ENCODE data around the gene MAST4. TPM values are rescaled to one million over a fixed set of nuclear protein-coding genes. Genes with fewer than 3 reads are reported as not detected.
A peak's percentile ranks its signal among the peaks of the same experiment; 100 is the strongest.

The MAST4 gene
- polyA plus RNA-seq, 1 donor (not counting 4 experiments of a cell fraction or from before 2014, with no cell fraction given): 19.8 TPM

DNA sequence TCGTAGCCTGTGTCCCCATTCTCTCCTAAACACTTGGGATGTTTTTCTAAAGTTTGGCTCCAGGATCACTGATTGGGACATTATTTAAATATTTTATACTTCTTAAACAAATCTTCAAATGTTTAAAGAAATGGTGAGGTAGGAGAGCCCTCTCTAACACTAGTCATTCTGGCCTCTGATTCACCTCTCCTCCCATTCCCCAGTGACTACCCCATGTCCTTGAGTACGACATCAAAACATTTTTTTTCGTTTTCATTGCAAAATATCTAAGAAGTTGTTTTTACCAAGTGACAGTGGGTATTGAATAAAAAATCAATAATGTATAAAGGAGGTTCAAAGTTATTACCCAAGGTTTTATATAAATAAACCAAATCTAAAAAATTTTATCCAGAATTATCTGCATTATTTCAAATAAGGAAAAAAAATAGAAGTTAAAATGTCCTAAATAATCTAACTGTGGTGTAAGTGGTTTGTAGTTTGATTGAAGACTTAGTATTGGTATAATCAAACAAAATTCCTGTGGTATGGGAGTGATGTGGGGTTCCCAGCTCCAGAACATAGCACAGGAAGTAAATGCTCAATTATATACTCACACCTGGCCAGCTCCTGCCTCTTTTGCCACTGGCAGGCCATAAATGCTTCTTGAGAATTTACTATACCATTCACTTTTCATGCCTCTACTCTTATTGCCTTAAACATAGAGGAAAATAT is 51.1 kb downstream of the MAST4 start:
- H4K20me1 ChIP-seq (ENCODE audit: control insufficient read depth, extremely low read depth, insufficient read depth, low read length): no peaks in the 10 kb centered on the region
- H3K9me3 ChIP-seq (ENCODE audit: control insufficient read depth, low read depth, low read length): no peaks in the 10 kb centered on the region
- H3K9me1 ChIP-seq (ENCODE audit: control insufficient read depth, extremely low read depth, insufficient read depth, low read length): no peaks in the 10 kb centered on the region
- no peak overlapping the region for H3K9ac ChIP-seq (ENCODE audit: control insufficient read depth, extremely low read depth, insufficient read depth, low read length)
- no peaks in the 10 kb centered on the region for H3K36me3 ChIP-seq (ENCODE audit: control insufficient read depth in 2 of 2, extremely low read depth in 1 of 2, insufficient read depth in 2 of 2, low read length in 2 of 2)
- H3K4me1 ChIP-seq (ENCODE audit: control insufficient read depth, extremely low read depth, insufficient read depth, low read length): peaks cover 4% of the 10 kb centered on the region
- no peak overlapping the region for H3K27ac ChIP-seq (ENCODE audit: control insufficient read depth, insufficient read depth, low read length)
- no peak overlapping the region for H3K4me2 ChIP-seq (ENCODE audit: control insufficient read depth, extremely low read depth, insufficient read depth, low read depth, low read length)
- no peak overlapping the region for H2AFZ ChIP-seq (ENCODE audit: control insufficient read depth, low read length)
- no peak for TF ChIP-seq EZH2 (IDR thresholded peaks at IDR 0.05; ENCODE audit: low read length)
- TF ChIP-seq, protein P1, sequence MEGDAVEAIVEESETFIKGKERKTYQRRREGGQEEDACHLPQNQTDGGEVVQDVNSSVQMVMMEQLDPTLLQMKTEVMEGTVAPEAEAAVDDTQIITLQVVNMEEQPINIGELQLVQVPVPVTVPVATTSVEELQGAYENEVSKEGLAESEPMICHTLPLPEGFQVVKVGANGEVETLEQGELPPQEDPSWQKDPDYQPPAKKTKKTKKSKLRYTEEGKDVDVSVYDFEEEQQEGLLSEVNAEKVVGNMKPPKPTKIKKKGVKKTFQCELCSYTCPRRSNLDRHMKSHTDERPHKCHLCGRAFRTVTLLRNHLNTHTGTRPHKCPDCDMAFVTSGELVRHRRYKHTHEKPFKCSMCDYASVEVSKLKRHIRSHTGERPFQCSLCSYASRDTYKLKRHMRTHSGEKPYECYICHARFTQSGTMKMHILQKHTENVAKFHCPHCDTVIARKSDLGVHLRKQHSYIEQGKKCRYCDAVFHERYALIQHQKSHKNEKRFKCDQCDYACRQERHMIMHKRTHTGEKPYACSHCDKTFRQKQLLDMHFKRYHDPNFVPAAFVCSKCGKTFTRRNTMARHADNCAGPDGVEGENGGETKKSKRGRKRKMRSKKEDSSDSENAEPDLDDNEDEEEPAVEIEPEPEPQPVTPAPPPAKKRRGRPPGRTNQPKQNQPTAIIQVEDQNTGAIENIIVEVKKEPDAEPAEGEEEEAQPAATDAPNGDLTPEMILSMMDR (optimal IDR thresholded peaks at IDR 0.05 in 1 of 3, IDR thresholded peaks at IDR 0.05 in 1 of 3, conservative IDR thresholded peaks at IDR 0.05 in 1 of 3; ENCODE audit: extremely low read depth in 1 of 3, insufficient read depth in 2 of 3, low read length in 3 of 3): no peak
- H3K27me3 ChIP-seq (ENCODE audit: control insufficient read depth, extremely low read depth, insufficient read depth, low read length): no peaks in the 10 kb centered on the region
- no peaks in the 10 kb centered on the region for H3K79me2 ChIP-seq (ENCODE audit: control insufficient read depth, insufficient read depth, low read length)
- no peak overlapping the region for H3K4me3 ChIP-seq (ENCODE audit: control insufficient read depth in 2 of 3, extremely low read depth in 1 of 3, insufficient read depth in 2 of 3, low read depth in 1 of 3, low read length in 3 of 3)
- no peak for DNase-seq (ENCODE audit: low read depth, low spot score)
- dilution Hi-C loops (cut with MboI; ENCODE audit: extremely low pct_ligation_motif_present, low sequenced_read_pairs): no loop called here
- no peak for FAIRE-seq

GRCh38 chr5:66652818-66653217 is 56.6 kb downstream of the MAST4 start:
- H4K20me1 ChIP-seq (ENCODE audit: control insufficient read depth, extremely low read depth, insufficient read depth, low read length): no peaks in the 10 kb centered on the region
- peak overlapping the region; percentile 22 for H3K27ac ChIP-seq (ENCODE audit: control insufficient read depth, insufficient read depth, low read length)
- H3K9ac ChIP-seq (ENCODE audit: control insufficient read depth, extremely low read depth, insufficient read depth, low read length): no peak overlapping the region
- H3K4me2 ChIP-seq (ENCODE audit: control insufficient read depth, extremely low read depth, insufficient read depth, low read depth, low read length): no peak overlapping the region
- no peak for FAIRE-seq
- no peaks in the 10 kb centered on the region for H3K27me3 ChIP-seq (ENCODE audit: control insufficient read depth, extremely low read depth, insufficient read depth, low read length)
- no peak overlapping the region for H3K4me3 ChIP-seq (ENCODE audit: control insufficient read depth in 2 of 3, extremely low read depth in 1 of 3, insufficient read depth in 2 of 3, low read depth in 1 of 3, low read length in 3 of 3)
- dilution Hi-C loops (cut with MboI; ENCODE audit: extremely low pct_ligation_motif_present, low sequenced_read_pairs): no loop called here
- DNase-seq (ENCODE audit: low read depth, low spot score): no peak
- no peaks in the 10 kb centered on the region for H3K9me3 ChIP-seq (ENCODE audit: control insufficient read depth, low read depth, low read length)
- TF ChIP-seq, protein P1 (optimal IDR thresholded peaks at IDR 0.05 in 1 of 3, IDR thresholded peaks at IDR 0.05 in 1 of 3, conservative IDR thresholded peaks at IDR 0.05 in 1 of 3; ENCODE audit: extremely low read depth in 1 of 3, insufficient read depth in 2 of 3, low read length in 3 of 3): no peak
- no peak for TF ChIP-seq EZH2 (IDR thresholded peaks at IDR 0.05; ENCODE audit: low read length)
- no peaks in the 10 kb centered on the region for H3K36me3 ChIP-seq (ENCODE audit: control insufficient read depth in 2 of 2, extremely low read depth in 1 of 2, insufficient read depth in 2 of 2, low read length in 2 of 2)
- H3K4me1 ChIP-seq (ENCODE audit: control insufficient read depth, extremely low read depth, insufficient read depth, low read length): peaks cover 22% of the 10 kb centered on the region
- H2AFZ ChIP-seq (ENCODE audit: control insufficient read depth, low read length): peak overlapping the region; percentile 10
- H3K9me1 ChIP-seq (ENCODE audit: control insufficient read depth, extremely low read depth, insufficient read depth, low read length): no peaks in the 10 kb centered on the region
- no peaks in the 10 kb centered on the region for H3K79me2 ChIP-seq (ENCODE audit: control insufficient read depth, insufficient read depth, low read length)

Data from keratinocyte (primary cell).